K562 (cell line): ENCODE data around the gene ATP9A. TPM values are rescaled to one million over a fixed set of nuclear protein-coding genes. Genes with fewer than 3 reads are reported as not detected.

ENCODE experiments used
- ATAC-seq: fragments of 200-7000 bp; cut with Tn5 transposase; 3 replicates; pipeline ENCODE4 v1.9.1; 2020; ENCODE audit warnings: moderate library complexity
- BruUV-seq: library from RNA; stranded (reverse); fragments of 400-500 nt; replicated peaks from 2 replicates; lab custom pipeline; 2021; lab: Mats Ljungman, UMichigan
- CTCF ChIA-PET: fragments of 300-600 bp; formaldehyde crosslinking; extraction: SDS; loops from one replicate; lab custom pipeline; 2021; ENCODE audit warnings: low intra/inter-chr PET ratio; lab: Yijun Ruan, JAX
- POLR2A ChIA-PET: fragments of 300-600, 350-650 bp; sonication (Branson Sonifier 250); formaldehyde crosslinking; extraction: SDS; loops from one replicate; lab custom pipeline; 2021; ENCODE audit warnings: antibody characterized with exemption, inconsistent platforms; lab: Yijun Ruan, JAX
- DNase-seq, 4 experiments: peaks; one replicate each; pipeline versions ENCODE4 v3.0.0 to v3.0.0-alpha.2; 2011 to 2018; ENCODE audit warnings: low spot score in 3 of 4, mixed read lengths in 3 of 4; ENCODE audit errors: extremely low read depth in 1 of 4
- FAIRE-seq: peaks from 2 replicates; lab custom pipeline; 2011; peaks lifted over from hg19 to GRCh38; lab: Jason Lieb, UNC
- H2AFZ ChIP-seq: 2 replicates; pipeline ENCODE4 v1.6.0; 2011; ENCODE audit warnings: low read depth, low read length, control low read depth, inconsistent platforms
- H3K27ac ChIP-seq: fragments of 200-600 bp; 3 replicates; pipeline ENCODE4 v1.8.0; 2011; ENCODE audit warnings: low read depth, mild to moderate bottlenecking, control low read depth, inconsistent platforms, low read length, moderate library complexity, mixed read lengths; ENCODE audit errors: extremely low read depth
- H3K27me3 ChIP-seq, 2 experiments: fragments of 300-600 bp in 1 of 2; 2 replicates in 1 of 2; 3 replicates in 1 of 2; pipeline versions ENCODE4 v1.6.0 to v1.8.0; 2011; ENCODE audit warnings: inconsistent platforms in 2 of 2, low read length in 2 of 2, mild to moderate bottlenecking in 1 of 2, mixed read lengths in 1 of 2, moderate library complexity in 1 of 2; ENCODE audit not compliant: control insufficient read depth in 2 of 2, insufficient read depth in 2 of 2
- H3K36me3 ChIP-seq: fragments of 300-600 bp; 3 replicates; pipeline ENCODE4 v1.8.0; 2011; ENCODE audit warnings: mild to moderate bottlenecking, low read length, inconsistent platforms; ENCODE audit not compliant: control insufficient read depth, insufficient read depth
- H3K4me1 ChIP-seq, 2 experiments: fragments of 200-600 bp in 1 of 2; replicated peaks in 1 of 2; 2 replicates in 1 of 2; 3 replicates in 1 of 2; pipeline versions ENCODE4 v1.5.1 to v1.8.0; 2011; ENCODE audit warnings: inconsistent platforms in 2 of 2, low read length in 2 of 2, mild to moderate bottlenecking in 1 of 2, mixed read lengths in 1 of 2, moderate library complexity in 1 of 2; ENCODE audit not compliant: control insufficient read depth in 2 of 2, insufficient read depth in 2 of 2
- H3K4me2 ChIP-seq: 2 replicates; pipeline ENCODE4 v1.6.1; 2011; ENCODE audit warnings: low read length, control low read depth, inconsistent platforms, mixed read lengths; ENCODE audit not compliant: insufficient read depth
- H3K4me3 ChIP-seq: fragments of 200-600 bp; sonication (generic), shearing (Covaris generic); 2 replicates; pipeline ENCODE4 v1.5.1; 2016; ENCODE audit warnings: control low read depth, inconsistent platforms
- H3K79me2 ChIP-seq: fragments of 200-600 bp; 3 replicates; pipeline ENCODE4 v1.8.0; 2011; ENCODE audit warnings: low read length, inconsistent platforms; ENCODE audit not compliant: control insufficient read depth, insufficient read depth
- H3K9ac ChIP-seq, 2 experiments: 2 replicates each; pipeline versions ENCODE4 v1.6.0 to v1.6.1; 2011; ENCODE audit warnings: low read depth in 2 of 2, low read length in 2 of 2, control low read depth in 1 of 2, inconsistent platforms in 1 of 2, mild to moderate bottlenecking in 1 of 2, mixed read lengths in 1 of 2; ENCODE audit not compliant: insufficient read depth in 1 of 2
- H3K9me1 ChIP-seq: one replicate; pipeline ENCODE4 v1.6.0; 2011; ENCODE audit warnings: inconsistent platforms, mild to moderate bottlenecking, low read length, moderate library complexity; ENCODE audit not compliant: control insufficient read depth, insufficient read depth
- H3K9me3 ChIP-seq: replicated peaks from 2 replicates; pipeline ENCODE4 v1.5.1; 2011; ENCODE audit warnings: low read depth, low read length, inconsistent platforms; ENCODE audit not compliant: control insufficient read depth, insufficient read depth
- H4K20me1 ChIP-seq: replicated peaks from 2 replicates; pipeline ENCODE4 v1.6.1; 2011; ENCODE audit warnings: low read length, inconsistent platforms, mixed read lengths; ENCODE audit not compliant: control insufficient read depth, insufficient read depth
- AFF1 ChIP-seq, 2 experiments: fragments of 450-650 bp; IDR thresholded peaks; 2 replicates each; pipeline ENCODE4 v1.6.1; 2018; ENCODE audit warnings: mild to moderate bottlenecking in 2 of 2, low read depth in 1 of 2; ENCODE audit not compliant: partially characterized antibody in 2 of 2
- ATF7 ChIP-seq: fragments of 450-650 bp; IDR thresholded peaks from 2 replicates; pipeline ENCODE4 v1.7.1; 2014; ENCODE audit warnings: mild to moderate bottlenecking, moderate library complexity
- C11orf30 ChIP-seq: fragments of 450-650 bp; IDR thresholded peaks from 2 replicates; pipeline ENCODE4 v1.6.1; 2016; ENCODE audit warnings: low read depth, mild to moderate bottlenecking
- CREB5 ChIP-seq: fragments of 250-450 bp; sonication (Bioruptor Pico); IDR thresholded peaks from 2 replicates; pipeline ENCODE4 v1.5.0; 2020; ENCODE audit warnings: mild to moderate bottlenecking
- DDX20 ChIP-seq: fragments of 450-650 bp; IDR thresholded peaks from 2 replicates; pipeline ENCODE4 v1.6.1; 2016; ENCODE audit warnings: missing genetic modification characterization, low read depth, mild to moderate bottlenecking, missing compliant biosample characterization, moderate library complexity
- ETV5 ChIP-seq: sonication (generic); formaldehyde crosslinking; IDR thresholded peaks from 2 replicates; pipeline ENCODE4 v1.4.0; 2020; ENCODE audit warnings: low read depth, mild to moderate bottlenecking, missing genetic modification reagents
- HLTF ChIP-seq: fragments of 450-650 bp; IDR thresholded peaks from 2 replicates; pipeline ENCODE4 v1.6.1; 2016
- HMGN3 ChIP-seq: IDR thresholded peaks from 2 replicates; pipeline ENCODE4 v1.6.1; 2011; ENCODE audit warnings: borderline replicate concordance, low read depth, mild to moderate bottlenecking, mixed read lengths, low read length; ENCODE audit not compliant: insufficient read length; ENCODE audit errors: extremely low read depth
- MCM2 ChIP-seq: fragments of 450-650 bp; IDR thresholded peaks from 2 replicates; pipeline ENCODE4 v1.6.1; 2017; ENCODE audit warnings: low read depth, mild to moderate bottlenecking
- MLX ChIP-seq, 2 experiments: fragments of 450-650 bp in 1 of 2; sonication (generic) in 1 of 2; formaldehyde crosslinking; conservative IDR thresholded peaks; 2 replicates each; pipeline versions ENCODE4 v1.4.0 to v1.8.1; 2020 to 2022; ENCODE audit warnings: mild to moderate bottlenecking in 1 of 2, missing genetic modification reagents in 1 of 2
- MXD1 ChIP-seq: fragments of 250-450 bp; sonication (Bioruptor Pico); IDR thresholded peaks from 2 replicates; pipeline ENCODE4 v1.8.0; 2021; ENCODE audit warnings: borderline replicate concordance, mild to moderate bottlenecking, moderate library complexity; ENCODE audit not compliant: poor library complexity, severe bottlenecking
- NCOR1 ChIP-seq: fragments of 450-650 bp; IDR thresholded peaks from 2 replicates; pipeline ENCODE4 v1.6.1; 2016; ENCODE audit warnings: mild to moderate bottlenecking, moderate library complexity
- ZBTB43 ChIP-seq: sonication (generic); formaldehyde crosslinking; IDR thresholded peaks from 2 replicates; pipeline ENCODE4 v1.8.0; 2023; ENCODE audit warnings: mild to moderate bottlenecking, missing genetic modification reagents
- ZNF224 ChIP-seq: sonication (generic); formaldehyde crosslinking; IDR thresholded peaks from 2 replicates; pipeline ENCODE4 v1.8.0; 2022; ENCODE audit warnings: mild to moderate bottlenecking, missing genetic modification reagents
- ZNF764 ChIP-seq: fragments of 250-450 bp; sonication (Bioruptor Pico); IDR thresholded peaks from 2 replicates; pipeline ENCODE4 v1.4.0; 2020; ENCODE audit warnings: low read depth, mild to moderate bottlenecking, moderate library complexity
- WGBS: fragments of 100-300 bp; shearing (Covaris generic); methylation state at CpG from one replicate; pipeline ENCODE4 v1.1.6; 2016; ENCODE audit warnings: low coverage, mixed read lengths; ENCODE audit not compliant: insufficient coverage; ENCODE audit errors: missing lambda C conversion rate; 5-methylcytosine and 5-hydroxymethylcytosine counted together
- in situ Hi-C: fragments of 300-500 bp; cut with MboI; formaldehyde crosslinking; loops from 4 replicates; pipeline ENCODE4 v1.15.0; 2018; ENCODE audit warnings: inconsistent platforms, mixed read lengths
- intact Hi-C: fragments of 100-400 bp; cut with micrococcal nuclease; formaldehyde crosslinking; loops from 2 replicates; pipeline ENCODE4 v1.14.2; 2022
- polyA plus RNA-seq, 8 experiments: library from polyadenylated mRNA; depleted of rRNA in 4 of 8; stranded (reverse) in 5 of 8; unstranded in 3 of 8; fragments of >200 nt; fragmentation: Nextera tagmentation in 2 of 8; fragmentation: Illumina TruSeq in 1 of 8; extraction: Ambion mirVana in 2 of 8; extraction: Trizol in 1 of 8; gene quantifications; 2 replicates each; pipeline versions ENCODE4 v1.2.1 to v1.2.3, GENCODE V29; 2011 to 2014; ENCODE audit warnings: inconsistent platforms in 1 of 8, missing spikeins in 1 of 8
- total RNA-seq, 7 experiments: library from RNA; depleted of rRNA in 6 of 7; stranded (reverse); fragments of >200 nt in 6 of 7; fragmentation: Illumina TruSeq in 2 of 7; extraction: Trizol in 2 of 7; gene quantifications; 2 replicates each; pipeline versions ENCODE4 v1.2.1 to v1.2.3, GENCODE V29; 2011 to 2021; ENCODE audit warnings: low replicate concordance in 1 of 7

Gene ATP9A
- total and polyA plus RNA-seq, 9 of the 15 experiments (the other 6 are each of a cell fraction or from before 2014, with no cell fraction given) = 0.18 to 0.62 (median 0.29) TPM

GRCh38 chr20:51807720-51808250, 39.6 kb upstream of the ATP9A start:
- POLR2A ChIA-PET = no interaction called here
- BruUV-seq = no TSS peak
- Histone ChIP-seq H3K79me2 (no peaks in the 10 kb centered on the region), H2AFZ (no peak overlapping the region), H3K27me3 (peaks cover 0 to 8% of the 10 kb centered on the region in 2 experiments; a peak in 2 of 5 replicates), H3K4me1 (no peaks in the 10 kb centered on the region), H3K9me3 (no peaks in the 10 kb centered on the region), H4K20me1 (no peaks in the 10 kb centered on the region), H3K9ac (no peak overlapping the region), H3K36me3 (no peaks in the 10 kb centered on the region), H3K4me3 (no peak overlapping the region), H3K4me2 (no peak overlapping the region), H3K27ac (no peak overlapping the region), H3K9me1 (no peaks in the 10 kb centered on the region)
- 2% methylated on average over 5 of the region's 5 CpGs for WGBS
- CTCF ChIA-PET = no interaction called here
- ATAC-seq = no peak
- no peak for FAIRE-seq
- intact Hi-C loops (no loop called here), in situ Hi-C loops (no loop called here)
- no peak for DNase-seq
- TF ChIP-seq ATF7 (no peak), AFF1 (IDR thresholded peaks at IDR 0.05; ENCODE audit: low read depth in 1 of 2, partially characterized antibody in 2 of 2) (no peak), ZNF224 (CRISPR knock-in tag) (no peak), NCOR1 (no peak), ZNF764 (CRISPR knock-in tag) (no peak), MXD1 (CRISPR knock-in tag) (no peak), ZBTB43 (CRISPR knock-in tag) (no peak), MCM2 (no peak), HMGN3 (no peak), ETV5 (CRISPR knock-in tag) (no peak), C11orf30 (no peak), HLTF (no peak), CREB5 (CRISPR knock-in tag) (no peak), MLX (CRISPR knock-in tag; conservative IDR thresholded peaks at IDR 0.05) (no peak), DDX20 (tag) (no peak)
